Measurements from ENCODE around the gene NFKBIZ. TPM values are rescaled to one million over a fixed set of nuclear protein-coding genes. Genes with fewer than 3 reads are reported as not detected.

Gene NFKBIZ, protein sequence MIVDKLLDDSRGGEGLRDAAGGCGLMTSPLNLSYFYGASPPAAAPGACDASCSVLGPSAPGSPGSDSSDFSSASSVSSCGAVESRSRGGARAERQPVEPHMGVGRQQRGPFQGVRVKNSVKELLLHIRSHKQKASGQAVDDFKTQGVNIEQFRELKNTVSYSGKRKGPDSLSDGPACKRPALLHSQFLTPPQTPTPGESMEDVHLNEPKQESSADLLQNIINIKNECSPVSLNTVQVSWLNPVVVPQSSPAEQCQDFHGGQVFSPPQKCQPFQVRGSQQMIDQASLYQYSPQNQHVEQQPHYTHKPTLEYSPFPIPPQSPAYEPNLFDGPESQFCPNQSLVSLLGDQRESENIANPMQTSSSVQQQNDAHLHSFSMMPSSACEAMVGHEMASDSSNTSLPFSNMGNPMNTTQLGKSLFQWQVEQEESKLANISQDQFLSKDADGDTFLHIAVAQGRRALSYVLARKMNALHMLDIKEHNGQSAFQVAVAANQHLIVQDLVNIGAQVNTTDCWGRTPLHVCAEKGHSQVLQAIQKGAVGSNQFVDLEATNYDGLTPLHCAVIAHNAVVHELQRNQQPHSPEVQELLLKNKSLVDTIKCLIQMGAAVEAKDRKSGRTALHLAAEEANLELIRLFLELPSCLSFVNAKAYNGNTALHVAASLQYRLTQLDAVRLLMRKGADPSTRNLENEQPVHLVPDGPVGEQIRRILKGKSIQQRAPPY
- 36.7 and 53.7 TPM in 2 replicates for total RNA-seq

DNA sequence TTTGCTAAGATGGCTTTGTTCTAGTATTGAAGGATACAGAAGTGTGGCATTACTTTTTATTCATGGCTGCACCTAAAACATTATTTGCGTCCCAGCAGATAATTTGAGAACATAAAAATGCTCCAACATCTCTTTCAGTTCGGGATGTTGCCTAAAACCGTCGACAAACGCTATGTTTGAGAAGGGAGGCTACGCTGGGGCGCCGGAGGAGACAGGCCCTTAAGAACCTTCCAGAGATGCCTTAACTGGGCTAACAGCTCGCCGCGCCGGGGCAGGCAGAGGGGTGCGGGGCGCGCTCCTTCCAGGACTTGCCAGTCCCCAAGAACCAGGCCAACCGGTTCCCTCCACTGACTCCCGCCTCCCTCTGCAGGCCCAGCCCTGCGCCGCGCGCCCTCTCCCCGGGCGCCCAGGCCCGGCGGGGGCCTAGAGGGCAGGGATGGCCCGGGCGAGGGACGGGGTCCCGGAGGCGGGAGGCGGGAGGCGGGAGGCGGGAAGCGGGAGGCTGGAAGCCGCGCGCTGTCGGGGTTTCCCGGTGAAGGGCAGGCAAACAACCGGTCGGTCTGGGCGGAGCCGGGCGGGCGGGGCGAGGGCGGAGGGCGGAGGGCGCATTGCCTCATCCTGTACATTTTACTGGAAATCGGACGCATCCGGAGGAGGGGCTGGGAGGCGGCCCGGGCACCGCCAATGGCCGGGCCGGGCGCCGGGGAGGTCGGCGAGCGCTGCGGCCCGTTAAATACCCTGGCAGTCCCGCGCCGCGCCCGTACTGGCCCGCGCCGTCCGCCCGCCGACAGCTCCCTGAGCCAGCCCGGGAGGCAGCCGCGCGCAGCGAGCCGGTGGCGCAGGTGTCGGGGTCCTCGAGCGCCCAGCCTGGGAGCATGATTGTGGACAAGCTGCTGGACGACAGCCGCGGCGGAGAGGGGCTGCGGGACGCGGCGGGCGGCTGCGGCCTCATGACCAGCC lies at the start of gene NFKBIZ:
TSS of gene NFKBIZ (plus strand) at position 761 of the 960 bp plus-strand sequence. CDS start at position 876, 115 bp downstream.

Other genes starting within 250 kb of the NFKBIZ start
- 43.2 and 44.4 TPM in 2 replicates for gene ZBTB11, start 172.4 kb upstream of the NFKBIZ start, total RNA-seq
- gene RPL24, start 162.8 kb upstream of the NFKBIZ start, total RNA-seq, result 962 and 2,625 TPM in 2 replicates
- 14.9 and 19.1 TPM in 2 replicates for gene CEP97, start 124.9 kb upstream of the NFKBIZ start, total RNA-seq
- 8.2 and 11.3 TPM in 2 replicates for gene NXPE3, start 70.3 kb upstream of the NFKBIZ start, total RNA-seq